Measurements from ENCODE around the gene EPN3.

The EPN3 gene

GRCh38 chr17:50561746-50562141, 29.2 kb downstream of the EPN3 start:
- CTCF ChIA-PET: interaction anchor here (0.9 kb wide), 1 partner anchor 9 kb away, joined by 5 read pairs; no protein-coding TSS in a partner anchor
- TF ChIP-seq L3MBTL2 (conservative IDR thresholded peaks at IDR 0.05): no peak
- TF ChIP-seq ARNT (IDR thresholded peaks at IDR 0.05): no peak
- TF ChIP-seq BHLHE40 (IDR thresholded peaks at IDR 0.05; ENCODE audit: borderline replicate concordance): no peak
- no peak for TF ChIP-seq PKNOX1 (IDR thresholded peaks at IDR 0.05)
- no peak for TF ChIP-seq SP1 (IDR thresholded peaks at IDR 0.05)
- TF ChIP-seq FOXM1 (IDR thresholded peaks at IDR 0.05; ENCODE audit: borderline replicate concordance): no peak
- no peak for TF ChIP-seq FOXK2 (IDR thresholded peaks at IDR 0.05)
- TF ChIP-seq TARDBP (IDR thresholded peaks at IDR 0.05): no peak
- no peak for TF ChIP-seq FOXA1 (IDR thresholded peaks at IDR 0.05)
- no peak for TF ChIP-seq SUZ12 (IDR thresholded peaks at IDR 0.05)
- TF ChIP-seq HDGF (IDR thresholded peaks at IDR 0.05; ENCODE audit: borderline replicate concordance): no peak
- TF ChIP-seq ZNF384 (IDR thresholded peaks at IDR 0.05): no peak
- no peak for TF ChIP-seq CTBP1 (IDR thresholded peaks at IDR 0.05; ENCODE audit: borderline replicate concordance)
- no peak for TF ChIP-seq NFRKB (IDR thresholded peaks at IDR 0.05)
- TF ChIP-seq ELF4 (IDR thresholded peaks at IDR 0.05): no peak
- no peak for TF ChIP-seq LEF1 (IDR thresholded peaks at IDR 0.05; ENCODE audit: borderline replicate concordance)
- POLR2A ChIA-PET: interaction anchor here (1.6 to 1.7 kb wide), 2 partner anchors 9 to 19 kb away, joined by 3 to 4 read pairs; no protein-coding TSS in a partner anchor

GRCh38 chr17:50562242-50563091, 29.9 kb downstream of the EPN3 start:
- no peak for DNase-seq (ENCODE audit: extremely low spot score)
- TF ChIP-seq PKNOX1 (IDR thresholded peaks at IDR 0.05): no peak
- CTCF ChIA-PET: interaction anchor here (0.6 to 1.6 kb wide), 8 partner anchors 10 to 66 kb away, joined by 3 to 5 read pairs (median 4); no protein-coding TSS in a partner anchor
- POLR2A ChIA-PET: interaction anchor here (1.6 to 1.7 kb wide), 2 partner anchors 10 to 20 kb away, joined by 3 to 4 read pairs; no protein-coding TSS in a partner anchor

More at GRCh38 chr17:50561746-50562141, 29.2 kb downstream of the EPN3 start:
- DNase-seq (ENCODE audit: extremely low spot score): no peak

- no peak for TF ChIP-seq ARNT (IDR thresholded peaks at IDR 0.05)
- TF ChIP-seq ZNF384 (IDR thresholded peaks at IDR 0.05): no peak
- TF ChIP-seq FOXA1 (IDR thresholded peaks at IDR 0.05): no peak
- no peak for TF ChIP-seq BHLHE40 (IDR thresholded peaks at IDR 0.05; ENCODE audit: borderline replicate concordance)
- no peak for TF ChIP-seq HDGF (IDR thresholded peaks at IDR 0.05; ENCODE audit: borderline replicate concordance)
- TF ChIP-seq SP1 (IDR thresholded peaks at IDR 0.05): no peak
- TF ChIP-seq LEF1 (IDR thresholded peaks at IDR 0.05; ENCODE audit: borderline replicate concordance): no peak
- no peak for TF ChIP-seq PKNOX1 (IDR thresholded peaks at IDR 0.05)
- no peak for TF ChIP-seq NFRKB (IDR thresholded peaks at IDR 0.05)
- no peak for TF ChIP-seq FOXM1 (IDR thresholded peaks at IDR 0.05; ENCODE audit: borderline replicate concordance)
- TF ChIP-seq CTBP1 (IDR thresholded peaks at IDR 0.05; ENCODE audit: borderline replicate concordance): no peak
- no peak for TF ChIP-seq L3MBTL2 (conservative IDR thresholded peaks at IDR 0.05)
- no peak for TF ChIP-seq ELF4 (IDR thresholded peaks at IDR 0.05)
- POLR2A ChIA-PET: interaction anchor here (1.7 kb wide), 1 partner anchor 10 kb away, joined by 4 read pairs; no protein-coding TSS in a partner anchor
- CTCF ChIA-PET: interaction anchor here (0.6 to 1.6 kb wide), 8 partner anchors 11 to 289 kb away, joined by 3 to 5 read pairs (median 4); no protein-coding TSS in a partner anchor
- DNase-seq (ENCODE audit: extremely low spot score): no peak
These were observed 30.6 kb downstream of the EPN3 start for GRCh38 chr17:50563092-50563511.

- POLR2A ChIA-PET: no interaction called here
- CTCF ChIA-PET: no interaction called here
- TF ChIP-seq HDGF (IDR thresholded peaks at IDR 0.05; ENCODE audit: borderline replicate concordance) (no peak), L3MBTL2 (conservative IDR thresholded peaks at IDR 0.05) (no peak), FOXA1 (IDR thresholded peaks at IDR 0.05) (no peak)
- DNase-seq (ENCODE audit: extremely low spot score): no peak
These were observed 32.4 kb downstream of the EPN3 start for GRCh38 chr17:50564916-50565315.

- CTCF ChIA-PET: no interaction called here
- TF ChIP-seq SUZ12 (IDR thresholded peaks at IDR 0.05) (no peak), NFRKB (IDR thresholded peaks at IDR 0.05) (no peak), SP1 (IDR thresholded peaks at IDR 0.05) (no peak), BHLHE40 (IDR thresholded peaks at IDR 0.05; ENCODE audit: borderline replicate concordance) (no peak), HDGF (IDR thresholded peaks at IDR 0.05; ENCODE audit: borderline replicate concordance) (no peak), TARDBP (IDR thresholded peaks at IDR 0.05) (no peak), PKNOX1 (IDR thresholded peaks at IDR 0.05) (no peak), FOXK2 (IDR thresholded peaks at IDR 0.05) (no peak), L3MBTL2 (conservative IDR thresholded peaks at IDR 0.05) (no peak), FOXA1 (IDR thresholded peaks at IDR 0.05) (no peak), CTBP1 (IDR thresholded peaks at IDR 0.05; ENCODE audit: borderline replicate concordance) (no peak), ZNF384 (IDR thresholded peaks at IDR 0.05) (no peak), ARNT (IDR thresholded peaks at IDR 0.05) (no peak), LEF1 (IDR thresholded peaks at IDR 0.05; ENCODE audit: borderline replicate concordance) (no peak)
- POLR2A ChIA-PET: no interaction called here
- DNase-seq (ENCODE audit: extremely low spot score): no peak
These were observed 33.1 kb downstream of the EPN3 start for GRCh38 chr17:50565402-50566350.

Measured in HEK293T (cell line).